ENCODE data around the gene DAZL.

The DAZL gene

DNA sequence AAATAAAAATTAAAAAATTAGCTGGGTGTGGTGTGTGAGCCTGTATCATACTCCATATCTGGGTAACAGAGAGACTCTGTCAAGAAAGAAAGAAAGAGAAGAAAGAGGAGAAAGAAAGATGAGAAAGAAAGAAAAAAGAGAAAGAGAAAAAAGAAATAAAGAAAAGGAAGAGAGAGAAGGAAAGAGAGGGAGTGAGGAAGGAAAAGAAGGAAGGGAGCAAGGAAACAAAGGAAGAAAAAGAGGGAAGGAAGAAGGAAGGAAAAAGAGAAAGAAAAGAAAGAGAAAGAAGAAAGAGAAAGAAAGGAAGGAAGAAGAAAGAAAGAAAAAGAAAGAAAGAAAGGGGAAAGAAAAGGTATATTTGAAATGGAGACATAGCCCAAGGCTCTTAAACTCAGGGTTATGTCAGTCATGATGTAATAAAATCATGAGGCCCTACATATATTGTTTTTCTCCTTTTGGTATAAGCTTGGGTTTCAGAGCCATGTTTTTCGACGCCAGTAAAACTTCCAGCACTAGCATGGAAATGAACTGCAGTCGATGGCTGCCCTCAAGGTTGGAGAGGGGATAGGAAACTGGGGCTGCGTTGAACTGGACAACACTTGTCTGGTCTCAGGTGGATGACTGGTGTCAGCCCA lies 53.8 kb downstream of the DAZL start:
- H3K36me3 ChIP-seq, result no peaks in the 10 kb centered on the region
- no peak for DNase-seq
- H3K4me3 ChIP-seq (ENCODE audit: low read depth, low read length), result no peak overlapping the region
- no peaks in the 10 kb centered on the region for H3K27me3 ChIP-seq
- no peaks in the 10 kb centered on the region for H3K4me1 ChIP-seq
- TF ChIP-seq, protein P1, sequence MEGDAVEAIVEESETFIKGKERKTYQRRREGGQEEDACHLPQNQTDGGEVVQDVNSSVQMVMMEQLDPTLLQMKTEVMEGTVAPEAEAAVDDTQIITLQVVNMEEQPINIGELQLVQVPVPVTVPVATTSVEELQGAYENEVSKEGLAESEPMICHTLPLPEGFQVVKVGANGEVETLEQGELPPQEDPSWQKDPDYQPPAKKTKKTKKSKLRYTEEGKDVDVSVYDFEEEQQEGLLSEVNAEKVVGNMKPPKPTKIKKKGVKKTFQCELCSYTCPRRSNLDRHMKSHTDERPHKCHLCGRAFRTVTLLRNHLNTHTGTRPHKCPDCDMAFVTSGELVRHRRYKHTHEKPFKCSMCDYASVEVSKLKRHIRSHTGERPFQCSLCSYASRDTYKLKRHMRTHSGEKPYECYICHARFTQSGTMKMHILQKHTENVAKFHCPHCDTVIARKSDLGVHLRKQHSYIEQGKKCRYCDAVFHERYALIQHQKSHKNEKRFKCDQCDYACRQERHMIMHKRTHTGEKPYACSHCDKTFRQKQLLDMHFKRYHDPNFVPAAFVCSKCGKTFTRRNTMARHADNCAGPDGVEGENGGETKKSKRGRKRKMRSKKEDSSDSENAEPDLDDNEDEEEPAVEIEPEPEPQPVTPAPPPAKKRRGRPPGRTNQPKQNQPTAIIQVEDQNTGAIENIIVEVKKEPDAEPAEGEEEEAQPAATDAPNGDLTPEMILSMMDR (IDR thresholded peaks at IDR 0.05; ENCODE audit: low read depth, low read length), result no peak
- no peaks in the 10 kb centered on the region for H3K9me3 ChIP-seq

DNA sequence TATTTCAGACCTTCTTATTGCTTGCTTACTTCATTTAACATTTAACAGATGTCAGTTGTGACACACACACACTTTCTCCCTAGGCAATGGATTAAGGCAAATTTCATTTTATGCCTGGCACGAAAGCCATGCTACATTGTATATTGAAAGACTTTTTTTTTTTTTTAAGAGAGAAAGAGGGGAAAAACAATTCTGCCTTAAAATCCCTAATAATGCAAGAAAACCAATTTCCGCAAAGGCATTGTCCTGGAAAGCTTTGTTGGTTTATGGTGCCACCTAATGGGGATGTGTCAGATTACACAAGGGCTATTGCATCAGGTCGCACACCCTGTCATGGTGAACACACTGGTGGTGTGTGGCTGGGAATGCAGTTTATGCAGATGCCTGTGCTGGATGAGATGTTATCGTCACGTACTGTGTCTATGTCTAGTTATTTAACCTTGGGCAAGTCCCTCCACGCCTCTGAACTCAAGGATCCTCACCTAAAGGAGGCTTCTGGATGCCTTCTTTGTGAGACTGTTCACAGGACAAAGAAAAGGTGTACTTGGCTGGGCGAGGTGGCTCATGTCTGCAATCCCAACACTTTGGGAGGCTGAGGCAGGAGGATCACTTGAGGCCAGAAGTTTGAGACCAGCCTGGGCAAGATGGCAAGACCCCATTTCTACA lies 54.4 kb downstream of the DAZL start:
- Histone ChIP-seq H3K36me3 (no peaks in the 10 kb centered on the region), H3K4me3 (ENCODE audit: low read depth, low read length) (no peak overlapping the region), H3K4me1 (no peaks in the 10 kb centered on the region), H3K9me3 (no peaks in the 10 kb centered on the region), H3K27me3 (no peaks in the 10 kb centered on the region)
- DNase-seq, result peak; percentile 61
- TF ChIP-seq, protein P1 (IDR thresholded peaks at IDR 0.05; ENCODE audit: low read depth, low read length), result peak; percentile 74

- no peak overlapping the region for H3K4me3 ChIP-seq (ENCODE audit: low read depth, low read length)
- no peak for DNase-seq
- TF ChIP-seq, protein P1 (IDR thresholded peaks at IDR 0.05; ENCODE audit: low read depth, low read length), result no peak
- no peaks in the 10 kb centered on the region for H3K4me1 ChIP-seq
- H3K36me3 ChIP-seq, result no peaks in the 10 kb centered on the region
- H3K27me3 ChIP-seq, result no peaks in the 10 kb centered on the region
- H3K9me3 ChIP-seq, result no peaks in the 10 kb centered on the region
Observed at GRCh38 chr3:16550305-16550675, 54.9 kb downstream of the DAZL start.

GRCh38 chr3:16548721-16549120 lies 56.5 kb downstream of the DAZL start:
- no peaks in the 10 kb centered on the region for H3K4me1 ChIP-seq
- no peak overlapping the region for H3K4me3 ChIP-seq (ENCODE audit: low read depth, low read length)
- DNase-seq, result no peak
- H3K9me3 ChIP-seq, result no peaks in the 10 kb centered on the region
- no peaks in the 10 kb centered on the region for H3K36me3 ChIP-seq
- TF ChIP-seq, protein P1 (IDR thresholded peaks at IDR 0.05; ENCODE audit: low read depth, low read length), result no peak
- H3K27me3 ChIP-seq, result no peaks in the 10 kb centered on the region

DNA sequence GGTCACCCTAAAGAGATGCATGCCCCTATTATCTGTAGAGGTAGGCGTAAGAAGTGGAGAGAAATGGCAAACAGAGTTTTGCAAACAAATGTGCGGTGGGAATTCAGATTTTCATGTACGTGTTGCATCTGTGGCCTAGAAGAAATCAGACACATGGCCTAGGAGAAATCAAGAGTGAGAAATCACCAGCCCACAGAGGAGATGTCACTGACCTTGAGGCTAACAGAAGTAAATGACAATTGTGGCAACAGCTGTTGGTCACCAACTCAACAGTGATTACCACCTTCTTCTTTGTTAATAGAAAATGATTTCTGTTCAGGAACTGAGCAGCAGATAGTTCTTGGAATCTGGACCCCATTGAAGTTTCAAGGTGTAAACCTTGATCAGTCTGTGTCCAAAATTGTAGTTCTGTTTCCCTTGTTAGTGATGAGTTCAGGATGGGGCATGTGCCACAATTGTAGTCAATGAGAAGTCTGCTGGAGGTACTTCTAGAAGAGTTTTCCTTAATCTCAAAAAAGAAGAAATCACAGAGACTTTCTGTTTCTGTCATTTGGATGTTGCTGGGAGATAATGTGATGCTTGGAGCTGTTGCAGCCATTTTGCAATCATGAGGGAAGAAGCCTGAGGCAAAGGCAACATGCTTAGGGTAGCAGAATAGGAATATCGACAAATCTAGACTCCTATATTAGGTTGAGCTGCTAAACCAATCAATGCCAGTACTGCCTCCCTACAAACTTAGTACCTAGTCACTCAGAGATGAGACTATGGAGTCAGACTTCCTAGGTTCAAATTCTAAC lies 57.5 kb downstream of the DAZL start:
- no peaks in the 10 kb centered on the region for H3K27me3 ChIP-seq
- H3K4me3 ChIP-seq (ENCODE audit: low read depth, low read length), result no peak overlapping the region
- no peaks in the 10 kb centered on the region for H3K9me3 ChIP-seq
- DNase-seq, result no peak
- no peaks in the 10 kb centered on the region for H3K36me3 ChIP-seq
- TF ChIP-seq, protein P1 (IDR thresholded peaks at IDR 0.05; ENCODE audit: low read depth, low read length), result no peak
- H3K4me1 ChIP-seq, result no peaks in the 10 kb centered on the region
